ENCODE results near the gene ADGRA1.
"Not testable (repeated sequence)": the region's sequence is repeated elsewhere in the genome, so short reads cannot be mapped to it uniquely, and the experiment has no call there.

The ADGRA1 gene, protein sequence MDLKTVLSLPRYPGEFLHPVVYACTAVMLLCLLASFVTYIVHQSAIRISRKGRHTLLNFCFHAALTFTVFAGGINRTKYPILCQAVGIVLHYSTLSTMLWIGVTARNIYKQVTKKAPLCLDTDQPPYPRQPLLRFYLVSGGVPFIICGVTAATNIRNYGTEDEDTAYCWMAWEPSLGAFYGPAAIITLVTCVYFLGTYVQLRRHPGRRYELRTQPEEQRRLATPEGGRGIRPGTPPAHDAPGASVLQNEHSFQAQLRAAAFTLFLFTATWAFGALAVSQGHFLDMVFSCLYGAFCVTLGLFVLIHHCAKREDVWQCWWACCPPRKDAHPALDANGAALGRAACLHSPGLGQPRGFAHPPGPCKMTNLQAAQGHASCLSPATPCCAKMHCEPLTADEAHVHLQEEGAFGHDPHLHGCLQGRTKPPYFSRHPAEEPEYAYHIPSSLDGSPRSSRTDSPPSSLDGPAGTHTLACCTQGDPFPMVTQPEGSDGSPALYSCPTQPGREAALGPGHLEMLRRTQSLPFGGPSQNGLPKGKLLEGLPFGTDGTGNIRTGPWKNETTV

DNA sequence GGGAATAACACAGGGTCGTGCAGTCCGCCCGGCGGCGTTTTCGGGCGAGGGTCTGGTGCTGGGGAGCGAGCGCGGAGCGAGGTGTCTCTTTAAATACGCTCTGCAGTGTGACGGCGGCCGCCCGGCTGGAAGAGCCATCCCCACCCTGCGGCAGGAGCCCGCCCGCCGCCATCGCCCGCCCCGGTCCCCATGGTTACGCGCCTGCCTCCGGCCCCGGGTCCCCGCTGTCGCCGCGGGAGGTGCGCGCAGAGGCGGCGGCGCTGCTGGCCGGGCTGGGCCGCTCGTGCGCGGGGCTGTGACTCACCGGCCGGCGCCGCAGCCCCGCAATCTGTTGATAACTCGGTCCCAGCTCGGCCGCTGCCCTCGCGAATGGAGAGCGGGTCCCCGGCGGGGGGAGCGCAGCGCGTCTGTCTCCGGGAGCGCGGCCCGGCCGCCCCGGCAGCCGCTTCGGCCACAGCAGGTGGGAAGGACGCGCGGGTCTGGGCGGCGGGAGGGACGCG lies at the start of gene ADGRA1:
ADGRA1 (plus strand) TSS at position 246 of the 500 bp plus-strand sequence. CDS start 986 bp downstream, outside the sequence.
- DNase-seq: no peak

DNA sequence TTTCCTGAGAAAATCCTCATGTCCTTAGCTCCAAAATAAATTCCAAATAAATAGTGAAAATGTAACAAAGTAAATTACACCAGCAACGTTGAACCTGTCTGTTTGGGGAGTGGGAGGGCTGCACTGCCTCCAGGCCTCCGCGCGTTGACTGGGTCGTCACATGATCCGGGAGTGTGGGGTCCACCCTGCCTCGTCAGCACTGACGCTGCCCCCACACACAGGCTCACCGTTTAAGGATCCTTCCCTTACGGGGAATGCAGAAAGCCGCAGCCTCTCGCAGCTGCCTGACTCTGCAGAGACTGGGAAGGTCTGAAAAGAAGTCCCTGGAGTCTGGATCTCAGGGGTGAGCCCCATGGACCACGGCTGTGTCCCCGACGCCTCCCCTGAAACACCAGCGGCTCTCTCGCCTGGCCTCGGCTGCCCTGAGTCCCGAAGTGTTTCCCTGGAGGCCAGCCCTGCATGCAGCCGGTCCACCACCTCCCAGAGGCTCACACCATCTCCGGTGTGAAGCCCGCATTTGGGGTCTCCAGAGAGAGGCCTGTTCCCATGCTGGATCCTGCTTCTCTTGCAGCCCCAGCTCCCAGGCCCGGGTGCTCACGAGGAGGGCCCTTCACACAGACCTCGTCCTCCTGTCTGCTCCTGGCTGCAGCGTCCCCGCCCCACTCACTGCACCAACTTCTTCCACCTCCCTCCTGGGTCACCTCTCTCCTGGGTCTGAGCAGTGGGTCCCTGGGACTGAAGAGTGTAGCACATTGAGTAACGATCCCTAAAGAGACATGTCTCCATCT lies 49.5 kb upstream of the ADGRA1 start:
- DNase-seq: no peak

DNA sequence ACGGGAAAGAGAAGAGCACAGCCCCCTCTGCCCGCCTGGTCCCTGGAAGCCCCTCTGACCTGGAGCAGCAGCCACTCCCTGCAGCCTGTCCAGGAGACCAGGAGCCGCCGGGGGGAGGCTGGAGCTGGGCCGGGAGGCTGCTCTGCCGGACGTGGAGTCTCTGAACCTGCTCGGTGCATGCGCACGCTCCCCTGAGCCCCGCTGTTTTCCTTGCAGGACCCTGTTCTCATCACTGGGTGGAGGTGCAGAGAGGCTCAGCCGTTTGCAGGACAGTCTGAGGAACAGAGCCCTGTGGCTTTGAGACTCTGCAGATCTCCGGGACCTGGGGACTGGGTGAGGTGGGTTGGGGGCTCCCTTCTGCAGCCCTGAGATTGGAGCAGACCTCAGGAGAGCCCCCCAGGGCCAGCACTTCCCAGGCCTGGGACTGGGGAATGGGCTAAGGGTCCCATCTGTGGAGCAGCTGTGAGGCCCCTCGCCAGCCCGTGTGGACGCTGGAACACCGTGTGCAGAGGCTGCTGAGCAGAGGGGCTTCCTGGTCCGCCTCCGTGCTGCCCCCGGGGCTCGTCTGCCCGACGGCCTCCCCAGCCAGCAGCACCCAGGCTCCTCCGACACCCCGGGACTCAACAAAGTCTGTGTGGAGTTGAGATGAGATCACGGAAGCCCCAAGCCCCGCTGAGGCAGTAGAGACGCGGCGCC lies 48.5 kb upstream of the ADGRA1 start:
- DNase-seq: no peak

DNA sequence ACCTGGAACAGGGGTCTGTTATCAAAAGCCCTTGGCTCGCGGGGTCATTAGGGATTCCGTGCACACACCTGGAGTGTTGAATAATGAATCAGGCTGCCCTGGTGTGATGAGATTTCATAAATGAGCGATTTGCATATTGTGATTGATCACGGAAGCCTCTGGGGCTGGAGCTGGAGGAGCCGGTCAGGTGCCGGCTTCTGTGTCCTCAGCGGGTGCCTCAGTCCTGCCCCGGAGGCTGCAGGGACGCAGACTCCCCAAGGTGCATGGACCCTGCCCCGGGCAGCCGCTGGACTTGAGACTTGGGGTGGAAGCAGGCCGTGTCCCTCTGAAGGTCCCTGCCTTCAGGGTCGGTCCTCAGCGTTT lies 47.9 kb upstream of the ADGRA1 start:
- no peak for DNase-seq

DNA sequence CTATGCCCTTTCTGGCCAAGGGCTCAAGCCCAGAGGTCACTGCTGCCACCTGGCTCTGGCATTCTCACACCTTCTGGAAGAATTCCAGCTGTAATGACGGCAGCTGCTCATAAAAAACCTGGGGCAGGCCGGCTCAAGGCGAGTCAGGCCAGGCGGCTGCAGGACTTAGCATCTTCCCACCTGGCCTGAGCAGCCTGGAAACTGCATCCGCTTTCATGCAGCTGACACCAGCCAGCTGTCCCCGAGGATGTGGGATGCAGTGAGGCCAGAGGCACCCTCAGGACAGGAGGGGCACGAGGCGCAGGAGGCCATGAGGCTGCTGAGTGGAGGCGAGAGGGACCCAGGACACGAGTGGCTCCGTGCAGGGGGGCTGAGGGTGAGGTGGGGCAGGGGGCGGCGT lies 47.5 kb upstream of the ADGRA1 start:
- DNase-seq: no peak

DNA sequence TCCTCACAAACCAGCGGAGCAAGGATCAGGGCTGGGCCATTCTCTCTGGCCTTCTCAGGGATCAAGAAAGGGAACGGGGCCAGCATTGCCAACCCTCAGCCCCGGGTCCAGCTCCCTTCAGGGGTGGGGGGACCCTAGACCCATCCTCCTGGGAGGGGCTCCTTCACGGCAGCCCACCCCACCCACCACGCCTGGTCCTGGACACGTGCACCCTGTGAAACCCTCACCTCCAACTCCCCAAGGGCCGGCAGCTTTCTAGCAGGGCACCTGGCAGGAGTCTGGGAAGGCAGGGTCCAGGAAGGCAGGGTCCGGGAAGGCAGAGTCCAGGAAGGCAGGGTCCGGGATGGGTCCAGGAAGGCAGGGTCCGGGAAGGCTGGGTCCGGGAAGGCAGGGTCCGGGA lies 46.6 kb upstream of the ADGRA1 start:
- DNase-seq: no peak

DNA sequence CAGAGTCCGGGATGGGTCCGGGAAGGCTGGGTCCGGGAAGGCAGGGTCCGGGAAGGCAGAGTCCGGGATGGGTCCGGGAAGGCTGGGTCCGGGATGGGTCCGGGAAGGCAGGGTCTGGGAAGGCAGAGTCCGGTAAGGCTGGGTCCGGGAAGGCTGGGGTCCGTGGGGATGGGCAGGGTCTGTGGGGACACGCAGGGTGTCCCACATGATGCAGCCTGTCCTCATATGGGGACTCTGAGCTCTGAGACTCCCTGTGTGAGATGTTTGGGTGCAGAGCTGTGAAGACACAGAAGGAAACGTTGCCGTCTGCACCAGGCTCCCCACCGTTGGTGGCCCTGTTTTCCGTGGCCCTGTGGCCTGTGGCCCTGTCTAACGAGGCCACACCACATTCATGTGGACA lies 45.7 kb upstream of the ADGRA1 start:
- no peak for DNase-seq

DNA sequence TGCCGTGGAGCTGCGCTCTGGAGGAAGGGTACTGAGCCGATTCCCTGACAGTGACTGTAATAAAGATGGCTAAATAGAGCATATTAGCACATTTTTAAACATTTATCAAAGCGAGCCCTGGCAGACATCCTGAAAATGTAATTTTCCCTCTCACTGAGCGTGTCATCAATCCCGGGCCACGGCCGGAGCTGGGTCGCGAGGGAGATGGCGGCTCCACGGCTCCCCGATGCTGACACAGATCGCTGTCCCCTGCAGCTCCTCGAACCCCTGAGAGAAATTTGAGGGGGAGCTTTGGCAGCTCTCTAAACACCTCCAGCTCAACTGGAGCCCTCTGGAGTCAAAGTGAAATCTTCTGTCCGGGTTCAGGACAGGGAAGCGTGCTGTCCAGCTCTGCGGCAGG lies 44.9 kb upstream of the ADGRA1 start:
- no peak for DNase-seq

DNA sequence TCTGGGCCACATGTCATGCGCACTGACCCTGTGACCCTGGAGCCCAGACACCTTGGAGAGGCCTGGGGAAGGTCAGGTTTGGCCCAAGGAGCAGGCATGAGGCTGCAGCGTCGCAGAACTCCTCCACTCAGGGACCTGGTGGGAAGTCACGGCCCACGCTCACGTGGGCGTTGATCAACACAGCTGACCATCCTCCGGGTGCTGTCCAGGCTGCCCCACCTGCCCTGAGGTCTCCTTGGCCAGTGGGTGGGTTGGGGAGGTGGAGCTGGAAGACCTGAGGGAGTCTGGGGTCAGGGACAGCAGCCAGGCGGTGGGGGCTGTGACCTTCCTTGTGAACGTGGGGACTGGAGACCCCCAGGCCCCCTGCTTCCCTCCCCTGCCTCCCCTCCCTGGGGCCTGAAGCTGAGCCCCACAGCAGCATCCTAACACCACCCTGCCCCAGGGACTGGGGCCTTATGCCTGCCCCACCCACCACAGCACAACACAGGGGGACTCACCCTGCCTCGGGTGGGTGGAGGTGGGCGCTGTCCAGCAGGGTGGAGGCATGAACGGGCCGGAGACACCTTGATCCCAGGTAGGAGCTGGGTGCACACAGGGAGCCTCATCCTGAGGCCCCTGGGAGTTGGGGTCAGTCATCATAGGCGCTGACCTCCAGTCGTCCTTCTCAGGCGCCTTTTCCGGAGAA lies 44.0 kb upstream of the ADGRA1 start:
- no peak for DNase-seq

DNA sequence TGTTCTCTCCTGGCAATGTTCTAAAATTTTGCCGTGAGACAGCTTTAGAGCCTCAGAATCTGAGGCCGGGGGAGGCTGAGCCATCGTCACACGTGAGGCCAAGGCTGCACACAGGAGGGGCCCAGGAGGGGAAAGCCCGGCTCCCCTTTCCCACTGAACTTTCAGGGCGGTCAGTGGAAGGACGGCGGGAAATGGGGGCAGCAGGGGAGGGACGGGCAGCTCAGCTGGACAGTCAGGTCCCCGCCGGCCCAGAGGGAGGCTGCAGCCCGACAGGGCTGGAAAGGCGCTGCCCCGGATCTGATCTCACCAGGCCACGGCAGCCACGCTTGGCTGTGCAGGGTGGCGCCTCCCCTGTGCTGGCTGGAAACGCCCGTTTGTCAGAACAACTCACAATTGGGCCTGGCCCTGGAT lies 43.3 kb upstream of the ADGRA1 start:
- DNase-seq: no peak

DNA sequence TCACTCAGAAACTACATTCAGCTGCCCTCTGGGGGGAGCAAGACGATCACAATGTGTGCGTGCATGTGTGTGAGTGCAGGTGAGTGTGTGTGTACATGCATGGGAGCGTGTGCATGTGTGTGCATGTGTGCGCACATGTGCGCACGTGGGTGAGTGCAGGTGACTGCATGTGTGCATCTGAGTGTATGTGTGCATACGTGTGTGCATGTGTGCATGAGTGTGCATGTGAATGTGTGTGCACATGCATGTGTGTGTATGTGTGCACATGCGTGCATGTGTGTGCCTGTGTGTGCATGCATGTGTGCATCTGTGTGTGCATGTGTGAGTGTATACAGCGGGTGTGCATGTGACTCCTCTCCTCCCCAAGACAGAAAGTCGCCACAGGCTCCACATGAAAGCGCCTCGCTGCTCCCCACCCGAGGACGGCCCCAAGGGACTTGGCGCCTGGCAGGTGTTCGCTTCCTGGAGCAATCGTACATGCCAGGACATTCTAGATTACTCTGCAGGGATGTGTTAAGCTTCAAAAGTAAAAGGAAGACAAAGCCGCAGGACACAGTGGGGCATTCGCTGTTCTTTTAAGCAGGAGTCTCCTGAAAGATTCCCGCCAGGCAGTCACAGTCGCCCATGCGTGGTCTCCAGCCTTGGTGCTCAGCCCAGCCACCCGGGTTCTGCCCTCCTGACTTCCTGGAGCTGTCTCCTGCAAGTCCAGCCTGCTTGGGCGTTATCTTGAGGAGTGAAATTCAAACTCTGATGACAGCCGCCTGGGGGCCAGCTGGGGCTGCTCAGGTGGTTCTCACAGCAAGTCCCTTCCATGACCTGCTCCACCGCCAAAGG lies 42.0 kb upstream of the ADGRA1 start:
- DNase-seq: no peak

DNA sequence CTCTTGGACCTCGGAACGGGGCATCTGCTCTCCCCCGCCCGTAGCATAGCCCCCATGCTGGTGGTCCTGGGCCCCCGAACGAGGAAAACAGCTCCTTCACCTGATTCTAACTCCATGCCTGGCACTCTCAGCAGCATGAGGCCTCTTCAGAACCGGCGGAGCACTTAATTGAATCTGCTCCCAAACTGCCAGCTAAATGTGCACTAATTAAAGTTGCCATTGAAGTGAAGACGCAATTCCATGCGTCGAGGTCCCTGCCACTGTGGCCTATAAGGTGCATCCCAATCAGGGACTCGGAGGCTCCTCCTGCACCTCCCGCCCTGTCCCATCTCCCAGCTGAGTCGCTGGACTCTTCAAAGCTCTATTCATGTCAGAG lies 41.3 kb upstream of the ADGRA1 start:
- no peak for DNase-seq

DNA sequence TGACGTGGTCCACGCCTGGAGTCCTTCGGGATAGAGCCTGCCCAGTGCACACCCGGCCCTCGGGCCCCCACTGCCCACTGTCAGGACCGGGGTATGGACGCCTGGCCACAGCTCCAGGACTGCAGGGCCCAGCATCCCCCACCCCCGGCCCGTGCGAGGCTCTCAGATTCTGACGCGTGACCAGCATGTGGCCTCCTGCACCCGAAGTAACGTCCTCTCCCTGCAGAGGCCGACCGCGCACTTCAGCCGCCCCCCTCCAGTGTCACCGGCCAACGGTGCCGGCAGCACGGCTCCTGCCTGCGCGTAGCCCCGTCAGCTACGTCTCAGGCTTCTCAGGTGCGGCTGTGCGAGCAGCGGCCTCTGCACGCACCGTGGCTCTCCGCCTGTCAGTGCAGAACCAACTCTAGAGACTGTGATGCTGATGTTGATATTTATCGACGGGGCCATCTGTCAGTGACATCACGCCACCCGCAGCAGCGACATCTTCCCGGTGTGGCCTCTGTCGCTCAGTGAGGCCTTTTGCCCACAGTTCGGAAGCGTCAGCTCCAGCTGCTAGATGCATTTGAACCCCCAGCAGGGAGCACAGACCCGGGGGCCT lies 40.1 kb upstream of the ADGRA1 start:
- no peak for DNase-seq

DNA sequence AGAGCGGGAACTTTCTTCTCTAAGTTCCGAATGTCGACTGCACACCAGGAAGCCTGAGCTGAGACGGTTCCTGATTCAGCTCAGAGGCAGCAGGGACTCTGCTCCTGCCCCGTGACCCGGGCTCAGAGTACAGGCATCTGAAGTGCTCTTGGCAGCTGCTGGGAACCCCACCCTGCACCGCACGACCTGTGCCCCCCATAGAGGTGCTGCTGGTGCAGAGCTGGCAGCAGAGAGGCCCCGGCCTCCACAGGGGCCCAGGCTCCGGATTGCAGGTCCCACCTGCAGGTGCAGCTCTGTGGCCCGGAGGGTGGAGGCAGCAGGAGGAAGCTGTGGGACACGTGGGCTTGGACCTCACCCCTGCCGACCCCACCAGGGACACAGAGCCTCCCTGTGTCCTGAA lies 39.5 kb upstream of the ADGRA1 start:
- DNase-seq: no peak

DNA sequence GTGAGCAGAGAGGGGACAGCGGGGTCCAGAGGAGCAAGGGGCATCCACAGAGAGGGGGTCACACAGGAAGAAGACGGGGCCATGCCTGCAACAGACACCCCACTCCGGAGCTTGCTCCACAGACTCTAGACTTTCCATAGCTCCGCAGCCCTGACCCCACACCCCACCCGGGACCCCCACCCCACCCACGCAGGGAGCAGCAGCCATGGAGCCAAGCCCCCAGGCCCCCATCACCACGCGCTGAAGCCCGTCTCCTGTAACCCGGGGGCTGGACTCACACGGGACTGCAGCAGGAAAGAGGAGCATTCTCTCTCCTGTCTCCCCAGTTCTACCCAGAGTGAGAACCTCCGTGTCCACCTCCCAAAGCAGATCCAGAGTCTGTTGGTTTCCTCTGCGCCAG lies 38.8 kb upstream of the ADGRA1 start:
- DNase-seq: no peak

DNA sequence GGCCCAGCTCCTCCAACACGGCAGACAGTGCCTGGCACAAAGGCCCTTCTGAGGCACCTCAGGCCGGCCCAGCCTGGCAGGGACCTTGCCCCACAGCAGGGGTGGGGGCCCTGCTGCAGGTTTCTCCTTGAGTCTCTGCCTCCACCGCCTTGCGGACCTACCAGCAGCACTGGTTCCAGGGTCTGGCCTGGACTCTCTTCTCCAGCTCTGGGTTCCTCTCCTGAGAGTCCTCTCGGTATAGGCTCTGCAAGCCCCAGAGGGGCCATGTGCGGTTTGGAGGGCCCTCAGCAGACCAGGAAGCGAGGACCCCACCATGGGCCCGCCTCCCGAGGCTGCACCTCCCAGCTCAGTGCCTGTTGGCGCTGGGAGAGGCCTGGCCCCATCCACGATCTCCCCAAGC lies 38.1 kb upstream of the ADGRA1 start:
- no peak for DNase-seq

DNA sequence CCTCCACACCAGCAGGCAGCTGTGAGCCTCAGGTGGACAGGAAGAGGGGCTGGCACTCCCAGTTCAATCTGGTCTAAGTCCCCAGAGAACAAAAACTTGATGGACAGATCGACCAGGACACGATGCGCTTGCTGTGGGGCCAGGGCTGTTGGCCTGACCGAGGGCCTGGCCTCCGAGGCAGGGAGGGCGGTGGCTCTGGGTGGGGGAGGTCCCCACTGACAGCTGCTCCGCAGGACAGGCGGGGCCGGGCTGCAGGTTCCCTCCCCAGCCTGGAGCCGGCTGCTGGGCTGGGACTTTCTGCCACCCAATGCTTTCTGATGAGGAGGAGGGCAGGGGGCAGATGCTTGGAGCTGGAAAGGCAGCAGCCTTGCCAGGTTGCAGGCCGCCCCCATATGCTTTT lies 37.4 kb upstream of the ADGRA1 start:
- no peak for DNase-seq

DNA sequence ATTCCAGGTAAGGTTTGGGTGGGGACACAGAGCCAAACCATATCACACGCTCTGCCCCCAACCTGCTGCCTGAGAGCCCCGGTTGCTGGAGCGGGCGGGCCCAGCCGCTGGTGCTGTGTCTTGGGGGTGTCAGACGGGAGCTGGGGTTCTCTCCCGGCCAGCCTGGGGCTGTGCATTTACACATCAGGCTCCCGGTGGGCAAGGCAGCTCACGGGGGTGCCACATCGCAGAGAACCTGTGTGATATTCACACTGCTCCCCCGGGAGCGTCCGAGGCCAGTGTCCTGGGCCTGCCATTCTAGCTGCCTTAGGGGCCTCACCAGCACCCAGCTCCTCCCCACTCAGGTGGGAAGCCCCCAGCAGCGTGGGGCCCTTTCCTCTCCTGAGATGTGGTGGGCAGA lies 35.6 kb upstream of the ADGRA1 start:
- no peak for DNase-seq

DNA sequence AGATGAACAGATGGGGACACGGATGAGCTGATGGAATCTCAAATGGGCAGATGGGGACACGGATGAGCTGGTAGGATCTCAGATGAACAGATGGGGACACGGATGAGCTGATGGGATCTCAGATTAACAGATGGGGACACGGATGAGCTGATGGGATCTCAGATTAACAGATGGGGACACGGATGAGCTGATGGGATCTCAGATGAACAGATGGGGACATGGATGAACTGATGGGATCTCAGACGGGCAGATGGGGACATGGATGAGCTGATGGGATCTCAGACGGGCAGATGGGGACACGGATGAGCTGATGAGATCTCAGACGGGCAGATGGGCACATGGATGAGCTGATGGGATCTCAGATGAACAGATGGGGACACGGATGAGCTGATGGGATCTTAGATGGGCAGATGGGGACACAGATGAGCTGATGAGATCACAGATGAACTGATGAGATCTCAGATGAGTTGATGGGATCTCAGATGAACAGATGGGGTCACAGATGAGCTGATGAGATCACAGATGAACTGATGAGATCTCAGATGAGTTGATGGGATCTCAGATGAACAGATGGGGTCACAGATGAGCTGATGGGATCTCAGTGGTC lies 34.1 kb upstream of the ADGRA1 start:
- DNase-seq: not testable (repeated sequence)

DNA sequence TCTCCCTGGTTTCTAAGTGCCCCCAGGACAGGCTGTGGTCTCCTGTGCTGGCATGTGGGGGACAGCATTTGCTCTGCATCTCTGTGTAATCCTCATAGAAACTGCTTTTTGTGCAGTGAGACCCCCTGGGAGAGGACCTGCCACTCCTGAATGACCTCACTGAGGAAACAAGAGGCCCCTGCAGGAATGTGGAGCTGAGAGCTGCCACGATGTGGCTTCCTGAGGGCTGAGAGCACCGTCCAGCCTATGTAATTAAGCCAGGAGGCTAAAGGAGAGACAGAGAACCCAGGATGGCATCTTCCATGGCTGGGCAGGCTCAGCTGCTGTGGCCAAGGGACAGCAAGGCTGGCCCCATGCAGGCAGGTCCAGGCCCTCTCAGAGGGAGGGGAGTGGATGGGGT lies 32.3 kb upstream of the ADGRA1 start:
- DNase-seq: no peak

DNA sequence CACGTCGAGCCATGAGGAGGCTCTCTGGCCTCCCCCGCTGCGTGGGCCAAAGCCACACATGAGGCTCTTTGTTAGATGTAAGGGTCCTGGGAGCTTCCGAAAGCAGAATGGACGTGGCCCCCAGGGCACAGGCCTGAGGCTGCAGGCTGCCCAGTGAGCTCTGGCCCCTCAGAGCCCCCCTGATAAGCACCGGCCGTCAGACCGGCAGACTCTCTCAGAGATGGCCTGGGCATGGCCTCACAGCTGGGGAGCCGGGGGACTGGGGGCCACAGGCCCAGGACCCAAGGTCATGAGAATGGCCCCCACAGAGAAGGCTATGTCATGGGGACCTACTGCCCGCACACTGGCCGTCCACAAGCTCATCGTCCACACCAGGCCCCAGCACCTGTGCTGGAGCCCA lies 31.7 kb upstream of the ADGRA1 start:
- DNase-seq: no peak
